ENCODE data around the gene IGF2.
A peak's percentile ranks its signal among the peaks of the same experiment; 100 is the strongest.

Gene IGF2

DNA sequence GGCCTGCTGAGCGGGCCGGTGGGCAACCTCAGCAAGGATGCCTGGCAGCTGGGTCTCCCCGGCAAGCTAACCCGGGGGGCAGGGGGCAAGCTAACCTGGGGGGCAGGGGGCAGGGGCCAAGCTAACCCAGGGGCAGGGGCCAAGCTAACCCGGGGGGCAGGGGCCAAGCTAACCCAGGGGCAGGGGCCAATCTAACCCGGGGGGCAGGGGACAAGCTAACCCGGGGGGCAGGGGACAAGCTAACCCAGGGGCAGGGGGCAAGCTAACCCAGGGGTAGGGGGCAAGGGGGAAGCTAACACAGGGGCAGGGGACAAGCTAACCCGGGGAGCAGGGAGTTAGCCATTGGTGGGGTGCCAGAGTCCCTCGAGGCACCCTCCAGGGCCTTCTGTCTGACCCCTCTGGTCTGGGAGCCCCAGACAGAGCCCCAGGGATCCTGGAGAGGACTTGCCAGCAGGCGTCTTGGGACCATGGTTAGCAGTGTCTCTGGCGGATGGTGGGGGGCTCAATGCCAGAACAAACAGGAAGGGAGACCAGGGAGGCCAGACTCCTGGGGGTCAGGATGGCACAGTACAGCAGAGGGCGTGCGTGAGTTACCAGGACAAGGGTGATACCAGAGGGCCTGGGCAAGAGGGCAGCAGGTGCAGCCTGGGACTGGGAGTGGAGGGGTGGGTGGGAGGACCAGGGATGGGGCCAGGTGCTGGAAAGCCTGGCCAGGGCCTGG lies 16.1 kb downstream of the IGF2 start:
- no peak for TF ChIP-seq TCF12 (IDR thresholded peaks at IDR 0.05; ENCODE audit: low read depth)
- TF ChIP-seq TEAD4 (IDR thresholded peaks at IDR 0.05), result no peak
- TF ChIP-seq, protein P1, sequence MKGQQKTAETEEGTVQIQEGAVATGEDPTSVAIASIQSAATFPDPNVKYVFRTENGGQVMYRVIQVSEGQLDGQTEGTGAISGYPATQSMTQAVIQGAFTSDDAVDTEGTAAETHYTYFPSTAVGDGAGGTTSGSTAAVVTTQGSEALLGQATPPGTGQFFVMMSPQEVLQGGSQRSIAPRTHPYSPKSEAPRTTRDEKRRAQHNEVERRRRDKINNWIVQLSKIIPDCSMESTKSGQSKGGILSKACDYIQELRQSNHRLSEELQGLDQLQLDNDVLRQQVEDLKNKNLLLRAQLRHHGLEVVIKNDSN (IDR thresholded peaks at IDR 0.05), result no peak
- peak; percentile 12; the same call in 1 of the 2 replicates for TF ChIP-seq RAD21 (IDR thresholded peaks at IDR 0.05; ENCODE audit: low read depth)

DNA sequence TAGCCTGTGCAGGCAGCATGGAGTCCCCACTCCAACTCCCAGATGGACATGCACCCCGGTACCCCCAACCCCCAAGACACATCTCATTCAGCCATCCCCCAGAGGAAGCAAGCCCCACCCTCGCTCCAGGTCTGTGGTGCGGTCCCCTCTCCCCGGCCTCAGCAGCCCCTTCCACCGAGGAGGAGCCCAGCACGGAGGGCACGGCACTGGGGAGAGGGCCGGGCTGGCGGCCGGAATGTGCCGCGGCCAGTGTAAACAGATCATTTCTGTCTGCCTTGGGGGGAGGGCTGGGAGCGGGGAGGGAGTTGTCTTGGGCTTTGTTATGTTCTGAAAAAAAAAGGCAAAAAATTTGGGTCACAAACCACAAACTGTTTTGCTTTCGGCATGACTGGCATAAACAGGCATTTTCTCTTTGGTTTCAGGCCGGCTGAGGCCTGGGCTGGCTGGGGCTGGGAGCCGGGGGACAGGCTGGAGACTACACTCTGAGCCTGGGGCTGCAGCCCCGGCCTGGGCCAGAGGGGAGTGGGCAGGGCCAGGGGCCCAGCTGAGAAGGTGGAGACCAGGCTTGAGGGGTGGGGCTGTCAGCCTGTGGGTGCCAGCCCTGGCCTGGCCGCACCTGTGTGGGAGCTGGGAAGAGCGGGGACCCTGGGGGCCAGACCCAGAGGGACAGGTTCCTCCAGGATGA lies 16.8 kb downstream of the IGF2 start:
- TF ChIP-seq EP300 (IDR thresholded peaks at IDR 0.05; ENCODE audit: borderline replicate concordance) (no peak), NFIC (IDR thresholded peaks at IDR 0.05) (no peak), YY1 (IDR thresholded peaks at IDR 0.05; ENCODE audit: low read depth) (no peak), CREB1 (IDR thresholded peaks at IDR 0.05; ENCODE audit: low read depth) (no peak), RAD21 (IDR thresholded peaks at IDR 0.05; ENCODE audit: low read depth) (no peak), EGR1 (IDR thresholded peaks at IDR 0.05) (no peak), TCF12 (IDR thresholded peaks at IDR 0.05; ENCODE audit: low read depth) (no peak), ZBTB7A (IDR thresholded peaks at IDR 0.05; ENCODE audit: low read depth) (no peak), FOXM1 (IDR thresholded peaks at IDR 0.05; ENCODE audit: borderline replicate concordance, low read depth) (no peak), CEBPB (IDR thresholded peaks at IDR 0.05) (no peak)
- TF ChIP-seq, protein P1 (IDR thresholded peaks at IDR 0.05), result no peak
- TF ChIP-seq, protein P2, sequence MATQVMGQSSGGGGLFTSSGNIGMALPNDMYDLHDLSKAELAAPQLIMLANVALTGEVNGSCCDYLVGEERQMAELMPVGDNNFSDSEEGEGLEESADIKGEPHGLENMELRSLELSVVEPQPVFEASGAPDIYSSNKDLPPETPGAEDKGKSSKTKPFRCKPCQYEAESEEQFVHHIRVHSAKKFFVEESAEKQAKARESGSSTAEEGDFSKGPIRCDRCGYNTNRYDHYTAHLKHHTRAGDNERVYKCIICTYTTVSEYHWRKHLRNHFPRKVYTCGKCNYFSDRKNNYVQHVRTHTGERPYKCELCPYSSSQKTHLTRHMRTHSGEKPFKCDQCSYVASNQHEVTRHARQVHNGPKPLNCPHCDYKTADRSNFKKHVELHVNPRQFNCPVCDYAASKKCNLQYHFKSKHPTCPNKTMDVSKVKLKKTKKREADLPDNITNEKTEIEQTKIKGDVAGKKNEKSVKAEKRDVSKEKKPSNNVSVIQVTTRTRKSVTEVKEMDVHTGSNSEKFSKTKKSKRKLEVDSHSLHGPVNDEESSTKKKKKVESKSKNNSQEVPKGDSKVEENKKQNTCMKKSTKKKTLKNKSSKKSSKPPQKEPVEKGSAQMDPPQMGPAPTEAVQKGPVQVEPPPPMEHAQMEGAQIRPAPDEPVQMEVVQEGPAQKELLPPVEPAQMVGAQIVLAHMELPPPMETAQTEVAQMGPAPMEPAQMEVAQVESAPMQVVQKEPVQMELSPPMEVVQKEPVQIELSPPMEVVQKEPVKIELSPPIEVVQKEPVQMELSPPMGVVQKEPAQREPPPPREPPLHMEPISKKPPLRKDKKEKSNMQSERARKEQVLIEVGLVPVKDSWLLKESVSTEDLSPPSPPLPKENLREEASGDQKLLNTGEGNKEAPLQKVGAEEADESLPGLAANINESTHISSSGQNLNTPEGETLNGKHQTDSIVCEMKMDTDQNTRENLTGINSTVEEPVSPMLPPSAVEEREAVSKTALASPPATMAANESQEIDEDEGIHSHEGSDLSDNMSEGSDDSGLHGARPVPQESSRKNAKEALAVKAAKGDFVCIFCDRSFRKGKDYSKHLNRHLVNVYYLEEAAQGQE (IDR thresholded peaks at IDR 0.05; ENCODE audit: low read depth), result no peak
- TF ChIP-seq, protein P3, sequence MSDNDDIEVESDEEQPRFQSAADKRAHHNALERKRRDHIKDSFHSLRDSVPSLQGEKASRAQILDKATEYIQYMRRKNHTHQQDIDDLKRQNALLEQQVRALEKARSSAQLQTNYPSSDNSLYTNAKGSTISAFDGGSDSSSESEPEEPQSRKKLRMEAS (IDR thresholded peaks at IDR 0.05), result no peak

DNA sequence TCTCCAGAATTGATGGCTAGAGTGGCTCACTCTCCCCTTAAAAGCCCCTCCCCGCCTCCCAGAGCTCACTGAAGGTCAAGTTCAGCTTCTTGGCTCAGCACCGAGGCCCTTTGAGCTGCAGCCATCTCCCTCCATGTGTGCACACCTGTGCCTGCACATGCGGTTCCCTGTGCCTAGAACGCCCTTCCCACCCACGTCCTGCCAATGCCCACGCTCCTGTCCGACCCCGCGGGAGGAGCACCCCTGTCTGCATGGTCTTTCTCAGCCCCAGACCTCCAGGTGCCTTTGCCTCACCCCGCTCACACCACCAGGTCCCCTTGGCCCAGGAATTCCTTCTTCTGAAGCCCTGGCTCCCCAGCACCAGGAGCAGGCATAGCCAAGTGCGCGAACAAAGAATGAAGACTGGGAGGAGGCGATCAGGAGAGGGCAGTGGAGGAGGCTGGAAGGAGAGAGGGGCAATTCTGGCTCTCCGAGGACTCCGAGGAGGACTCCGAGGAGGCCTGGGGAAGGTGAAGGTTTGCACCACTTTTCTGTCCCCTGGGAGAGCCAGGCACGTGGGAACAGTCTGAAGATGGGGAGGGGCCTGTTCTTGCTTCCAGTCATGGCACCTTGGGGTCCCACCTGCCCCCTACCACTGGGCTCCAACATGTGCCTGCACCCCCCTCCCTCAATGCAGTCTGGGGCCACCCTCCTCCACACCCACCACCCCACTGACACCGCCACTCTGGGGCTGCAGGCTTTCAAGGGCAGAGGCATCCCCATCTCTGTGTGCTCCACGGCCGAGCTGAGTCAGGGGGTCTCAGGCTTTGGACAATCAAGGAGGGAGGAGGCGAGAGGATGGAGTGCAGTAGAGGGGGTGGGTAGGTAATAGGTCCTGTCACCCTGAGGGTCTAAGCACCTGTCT lies 17.7 kb downstream of the IGF2 start:
- no peak for TF ChIP-seq EGR1 (IDR thresholded peaks at IDR 0.05)
- no peak for TF ChIP-seq YY1 (IDR thresholded peaks at IDR 0.05; ENCODE audit: low read depth)
- TF ChIP-seq ZBTB7A (IDR thresholded peaks at IDR 0.05; ENCODE audit: low read depth), result no peak

DNA sequence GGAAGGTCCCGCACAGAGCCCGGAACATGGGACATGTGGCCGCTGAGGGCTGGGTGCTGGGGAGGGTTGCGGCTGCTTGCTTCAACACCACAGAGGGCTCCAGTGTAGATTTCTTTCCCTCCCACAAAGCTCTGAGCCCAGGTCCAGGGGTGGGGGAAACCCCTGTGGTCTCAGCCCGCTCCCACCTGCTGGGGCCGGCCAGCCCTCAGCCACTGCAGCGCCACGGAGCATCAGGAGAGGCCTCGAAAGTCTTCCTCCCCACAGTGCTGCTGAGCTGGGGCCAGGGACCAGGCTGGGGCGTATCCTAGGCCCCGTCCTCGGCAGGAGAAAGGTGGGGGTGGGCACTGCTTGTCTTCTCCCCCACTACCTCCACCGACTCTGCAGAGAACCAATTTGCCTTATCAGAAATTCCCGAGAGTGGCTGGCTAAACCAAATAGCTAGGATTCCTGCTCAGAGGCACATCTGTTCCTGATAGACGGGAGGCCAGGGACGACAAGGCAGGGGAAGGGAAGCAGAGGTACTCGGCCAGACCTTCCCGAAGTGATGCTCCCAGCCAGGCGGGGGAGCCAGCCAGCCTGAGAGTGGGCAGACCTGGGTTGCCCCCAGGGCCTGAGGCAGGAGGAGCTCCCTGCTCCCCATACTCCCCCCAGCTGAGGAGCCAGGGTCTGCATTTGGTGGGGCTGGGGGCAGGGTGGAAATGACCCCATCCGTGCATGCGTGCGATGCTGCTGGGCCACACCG lies 18.7 kb downstream of the IGF2 start:
- TF ChIP-seq TEAD4 (IDR thresholded peaks at IDR 0.05) (no peak), CEBPB (IDR thresholded peaks at IDR 0.05) (no peak), EGR1 (IDR thresholded peaks at IDR 0.05) (no peak), YY1 (IDR thresholded peaks at IDR 0.05; ENCODE audit: low read depth) (no peak), NFIC (IDR thresholded peaks at IDR 0.05) (no peak), EP300 (IDR thresholded peaks at IDR 0.05; ENCODE audit: borderline replicate concordance) (no peak), CREB1 (IDR thresholded peaks at IDR 0.05; ENCODE audit: low read depth) (no peak), TAF1 (IDR thresholded peaks at IDR 0.05; ENCODE audit: low read depth) (no peak), RAD21 (IDR thresholded peaks at IDR 0.05; ENCODE audit: low read depth) (no peak), TCF12 (IDR thresholded peaks at IDR 0.05; ENCODE audit: low read depth) (no peak), FOXM1 (IDR thresholded peaks at IDR 0.05; ENCODE audit: borderline replicate concordance, low read depth) (no peak), ZBTB7A (IDR thresholded peaks at IDR 0.05; ENCODE audit: low read depth) (no peak)
- TF ChIP-seq, protein P1 (IDR thresholded peaks at IDR 0.05), result no peak
- TF ChIP-seq, protein P3 (IDR thresholded peaks at IDR 0.05), result no peak
- TF ChIP-seq, protein P2 (IDR thresholded peaks at IDR 0.05; ENCODE audit: low read depth), result no peak
